ENCODE measurements around the gene CCP110. TPM values are rescaled to one million over a fixed set of nuclear protein-coding genes. Genes with fewer than 3 reads are reported as not detected.

The CCP110 gene
- polyA plus RNA-seq, 3 donors: 21.6 to 39.0 (median 37.1) TPM

DNA sequence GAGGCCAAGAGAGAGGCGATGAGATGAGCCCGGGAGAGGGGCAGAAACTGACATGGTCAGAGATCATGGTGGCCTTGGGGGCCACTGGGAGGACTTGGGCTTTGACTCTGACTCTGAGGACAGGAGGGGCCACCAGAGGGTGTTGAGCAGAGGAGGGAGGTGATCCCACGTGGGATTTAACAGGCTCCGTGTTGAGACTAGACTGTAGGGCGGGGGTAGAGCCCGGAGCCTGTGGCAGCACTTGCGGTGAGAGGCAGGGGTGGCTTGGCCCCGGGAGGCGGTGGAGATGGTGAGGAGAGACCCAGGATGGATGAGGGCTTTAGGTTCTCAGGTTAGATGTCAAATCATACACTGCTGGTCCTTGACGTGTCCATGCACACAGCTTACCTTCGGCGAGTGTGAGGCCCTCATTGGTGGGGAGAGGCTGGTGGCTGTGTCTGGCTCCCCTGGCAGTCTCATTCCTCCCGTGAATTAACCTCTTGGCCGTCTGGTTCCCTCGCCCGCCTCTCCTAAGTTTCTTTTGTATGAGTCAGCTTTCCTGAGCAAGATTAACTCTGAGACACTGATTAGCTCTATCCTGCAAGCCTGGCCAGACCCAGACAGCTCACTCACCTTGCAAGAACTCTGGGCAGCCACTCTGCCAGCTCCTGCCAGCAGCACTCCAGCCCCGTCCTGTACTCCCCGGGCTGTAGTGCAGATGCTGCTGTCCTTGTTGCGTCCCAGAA lies 71.5 kb downstream of the CCP110 start:
- no peak for DNase-seq

DNA sequence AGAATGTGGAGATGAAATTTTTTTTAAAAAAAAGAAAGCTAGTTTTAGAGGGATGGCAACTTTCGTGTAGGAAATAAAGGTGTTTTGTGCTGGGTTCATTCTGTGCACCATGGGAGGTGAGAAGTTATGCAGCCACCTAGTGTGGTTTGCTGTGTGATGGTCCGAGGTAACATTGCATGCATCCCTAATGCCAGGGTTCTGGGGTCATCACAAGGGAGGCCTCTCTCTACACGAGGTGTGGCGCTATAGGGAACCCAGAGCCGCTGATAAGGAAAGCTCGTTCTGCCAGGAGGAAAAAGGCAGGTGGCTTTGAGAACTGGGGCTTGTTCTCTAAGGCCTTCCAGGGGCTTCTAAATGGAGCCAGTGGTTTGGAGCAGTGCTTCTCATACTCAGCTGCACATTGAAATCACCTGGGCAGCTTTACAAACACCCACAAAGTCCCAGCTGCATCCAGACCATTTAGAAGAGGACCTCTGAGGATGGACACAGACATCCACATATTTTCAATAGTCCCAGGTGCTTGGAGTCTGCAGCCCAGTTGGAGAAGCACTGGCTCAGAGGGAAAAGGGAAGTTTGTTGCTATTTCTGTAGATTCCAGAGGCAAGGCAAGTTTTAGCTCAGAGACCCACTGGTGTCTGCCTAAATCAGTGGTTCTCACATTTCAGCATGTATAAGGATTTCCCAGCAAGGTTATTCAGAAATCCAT lies 75.2 kb downstream of the CCP110 start:
- no peak for DNase-seq

DNA sequence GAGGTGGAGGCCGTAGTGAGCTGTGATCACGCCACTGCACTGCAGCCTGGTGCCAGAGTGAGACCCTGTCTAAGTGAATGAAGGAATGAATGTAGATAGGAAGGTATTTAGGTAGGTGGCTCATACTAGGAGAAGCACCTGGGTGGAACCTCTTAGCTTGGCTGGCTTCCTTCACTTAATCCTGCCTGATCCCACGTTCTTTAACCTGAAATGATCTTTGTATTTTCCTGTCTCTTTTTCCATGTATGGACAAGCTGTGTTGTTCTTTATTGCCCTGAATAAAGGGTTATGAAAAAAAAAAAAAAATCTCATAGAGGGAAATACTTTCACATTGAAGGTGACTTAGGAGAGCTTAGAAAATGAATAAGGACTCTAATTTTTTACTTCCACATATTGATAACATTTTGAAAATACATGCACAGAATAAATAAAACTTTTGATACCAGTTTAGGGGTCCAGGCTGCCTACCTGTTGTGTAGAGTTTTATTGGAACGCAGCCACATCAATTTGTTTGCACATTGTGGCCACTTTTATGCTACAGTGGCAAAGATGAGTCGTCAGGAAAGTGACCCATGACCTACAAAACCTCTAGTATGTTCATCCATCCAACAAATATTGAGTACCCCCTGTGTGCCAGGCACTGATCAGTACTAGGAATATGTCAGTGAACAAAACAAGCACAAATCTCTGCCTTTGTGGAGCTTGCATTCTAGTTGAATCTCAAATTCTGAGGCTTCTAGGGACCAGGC lies 76.4 kb downstream of the CCP110 start:
- no peak for DNase-seq

DNA sequence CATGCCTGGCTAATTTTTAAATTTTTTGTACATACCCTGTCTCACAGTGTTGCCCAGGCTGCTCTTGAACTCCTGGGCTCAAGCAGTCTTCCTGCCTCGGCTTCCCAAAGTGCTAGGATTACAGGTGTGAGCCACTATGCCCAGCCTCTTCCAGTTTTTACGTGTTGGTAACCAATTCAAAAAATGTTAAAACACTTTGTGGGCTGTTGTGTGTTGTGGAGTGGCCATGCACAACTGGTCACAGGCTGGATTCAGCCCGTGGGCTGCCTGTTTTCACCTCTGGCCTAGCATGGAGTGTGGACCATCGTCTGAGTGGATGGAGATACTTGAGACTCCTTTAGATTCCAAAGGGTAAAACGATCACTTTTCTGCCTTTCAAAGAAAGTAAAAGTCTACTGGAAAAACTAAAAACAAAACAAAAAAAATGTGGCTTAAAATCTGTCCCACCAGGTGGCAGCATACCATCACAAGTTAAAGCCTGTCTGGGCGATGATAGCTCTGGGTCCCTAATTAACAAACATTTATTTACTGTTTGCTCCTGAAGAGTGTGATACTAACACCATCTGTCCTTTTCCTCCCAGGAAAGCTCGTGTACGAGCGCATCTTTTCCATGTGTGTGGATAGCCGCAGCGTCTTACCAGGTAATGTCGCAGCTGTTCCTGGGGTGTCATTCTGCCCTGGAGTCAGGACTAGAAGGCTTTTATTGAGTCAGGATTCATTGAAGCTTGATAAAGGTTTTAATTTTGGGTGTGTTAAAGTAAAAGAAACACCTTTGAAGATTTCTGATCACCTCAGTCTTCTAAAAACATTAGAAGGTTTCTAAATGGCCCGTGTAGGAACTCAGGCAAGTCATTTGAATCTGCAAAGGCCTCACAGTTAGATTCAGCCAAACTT lies 77.6 kb downstream of the CCP110 start:
- peak; percentile 24 for DNase-seq

Other genes starting within 250 kb of the CCP110 start
- under 1 TPM in 2 of 3 donors, not detected in 1; 0.06 to 0.09 TPM for gene CLEC19A, start 238.2 kb upstream of the CCP110 start, polyA plus RNA-seq (ENCODE audit: insufficient read length in 3 of 3)
- under 1 TPM; 0.26 to 0.81 (median 0.36) TPM for gene TMC5, start 106.1 kb upstream of the CCP110 start, polyA plus RNA-seq (ENCODE audit: insufficient read length in 3 of 3)
- 10 to 100 TPM; 60.0 to 67.8 (median 62.7) TPM for gene GDE1, start 1.8 kb upstream of the CCP110 start, polyA plus RNA-seq (ENCODE audit: insufficient read length in 3 of 3)
- gene VPS35L, start 31.8 kb downstream of the CCP110 start, polyA plus RNA-seq (ENCODE audit: insufficient read length in 3 of 3): 10 to 100 TPM; 59.3 to 67.5 (median 60.1) TPM
- 10 to 100 TPM; 42.8 to 54.2 (median 49.4) TPM for gene KNOP1, start 194.3 kb downstream of the CCP110 start, polyA plus RNA-seq (ENCODE audit: insufficient read length in 3 of 3)
- gene IQCK, start 194.3 kb downstream of the CCP110 start, polyA plus RNA-seq (ENCODE audit: insufficient read length in 3 of 3): 10 to 100 TPM; 42.0 to 51.0 (median 45.9) TPM

Measured in renal pelvis (tissue), 4 donors.